Testis (tissue), 2 donors: ENCODE data around the gene MAP3K20.

Experiments
- POLR2A ChIP-seq: fragments of 450-650 bp; IDR thresholded peaks from one replicate; pipeline ENCODE4 v1.6.1; 2017; ENCODE audit warnings: antibody characterized with exemption, mild to moderate bottlenecking, moderate library complexity
- TF ChIP-seq, protein P1 (sequence below), 3 experiments: fragments of 450-650 bp in 2 of 3; fragments of 200-600 bp in 1 of 3; sonication (generic) in 1 of 3; IDR thresholded peaks; one replicate each; pipeline ENCODE4 v1.5.1; 2016 to 2019; ENCODE audit warnings: antibody characterized with exemption in 3 of 3, mild to moderate bottlenecking in 2 of 3, moderate library complexity in 1 of 3

DNA sequence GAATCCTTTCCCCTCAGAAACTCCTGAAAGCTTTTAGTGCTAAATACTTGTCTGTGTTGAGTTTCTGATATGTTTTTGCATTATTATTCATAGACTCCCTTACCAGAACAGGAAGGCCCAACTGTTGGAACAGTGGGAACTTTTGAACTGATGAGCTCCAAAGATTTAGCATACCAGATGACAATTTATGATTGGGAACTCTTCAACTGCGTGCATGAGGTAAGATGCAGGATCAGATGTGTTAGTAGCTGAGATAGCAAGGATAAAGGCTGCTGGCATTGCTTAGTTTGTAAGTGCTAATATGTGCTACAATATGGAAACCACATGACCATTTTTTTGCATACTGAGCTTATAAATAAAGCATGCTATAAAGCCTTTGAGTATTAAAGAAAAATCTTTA lies 49.2 kb upstream of the MAP3K20 start:
- no peak for TF ChIP-seq POLR2A
- TF ChIP-seq, protein P1, sequence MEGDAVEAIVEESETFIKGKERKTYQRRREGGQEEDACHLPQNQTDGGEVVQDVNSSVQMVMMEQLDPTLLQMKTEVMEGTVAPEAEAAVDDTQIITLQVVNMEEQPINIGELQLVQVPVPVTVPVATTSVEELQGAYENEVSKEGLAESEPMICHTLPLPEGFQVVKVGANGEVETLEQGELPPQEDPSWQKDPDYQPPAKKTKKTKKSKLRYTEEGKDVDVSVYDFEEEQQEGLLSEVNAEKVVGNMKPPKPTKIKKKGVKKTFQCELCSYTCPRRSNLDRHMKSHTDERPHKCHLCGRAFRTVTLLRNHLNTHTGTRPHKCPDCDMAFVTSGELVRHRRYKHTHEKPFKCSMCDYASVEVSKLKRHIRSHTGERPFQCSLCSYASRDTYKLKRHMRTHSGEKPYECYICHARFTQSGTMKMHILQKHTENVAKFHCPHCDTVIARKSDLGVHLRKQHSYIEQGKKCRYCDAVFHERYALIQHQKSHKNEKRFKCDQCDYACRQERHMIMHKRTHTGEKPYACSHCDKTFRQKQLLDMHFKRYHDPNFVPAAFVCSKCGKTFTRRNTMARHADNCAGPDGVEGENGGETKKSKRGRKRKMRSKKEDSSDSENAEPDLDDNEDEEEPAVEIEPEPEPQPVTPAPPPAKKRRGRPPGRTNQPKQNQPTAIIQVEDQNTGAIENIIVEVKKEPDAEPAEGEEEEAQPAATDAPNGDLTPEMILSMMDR (IDR thresholded peaks at IDR 0.05): no peak
